ENCODE measurements around the gene GSX2.
A peak's percentile ranks its signal among the peaks of the same experiment; 100 is the strongest.

The GSX2 gene

GRCh38 chr4:54099748-54100574, at the start of gene GSX2:
Gene GSX2, plus strand, starts transcription at chr4:54100163. Its CDS starts 182 bp downstream, at chr4:54100345.
- DNase-seq, result no peak

DNA sequence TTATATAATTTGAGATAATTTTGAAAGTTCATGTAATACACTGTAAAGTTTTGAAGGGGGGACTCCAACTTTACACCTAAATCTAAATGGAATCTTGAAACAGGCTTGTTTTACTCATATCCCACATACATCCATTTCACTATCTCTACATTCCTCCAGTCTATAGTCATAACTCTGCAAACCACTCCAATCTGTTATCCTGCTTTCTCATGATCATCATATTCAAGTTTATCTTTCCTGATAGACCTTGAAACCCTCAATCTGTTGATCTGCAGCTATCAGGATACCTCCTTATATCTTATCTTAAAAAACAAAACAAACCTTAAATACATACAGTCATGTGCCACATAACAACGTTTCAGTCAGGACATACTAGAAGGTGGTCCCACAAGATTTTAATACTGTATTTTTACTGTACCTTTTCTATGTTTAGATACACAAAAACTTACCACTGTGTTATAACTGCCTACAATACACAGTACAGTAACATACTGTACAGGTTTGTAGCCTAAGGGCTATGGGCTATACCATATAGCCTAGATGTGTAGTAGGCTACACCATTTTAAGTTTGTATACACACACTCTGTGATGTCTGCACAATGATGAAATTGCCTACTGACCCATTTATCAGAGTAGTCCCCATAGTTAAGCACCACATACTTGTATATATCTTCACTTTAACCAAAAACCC, 49.6 kb upstream of the GSX2 start:
- DNase-seq, result no peak

GRCh38 chr4:54053322-54053721, 46.6 kb upstream of the GSX2 start:
- peak; percentile 52 to 68 for DNase-seq

- no peak for DNase-seq
Observed at GRCh38 chr4:54054501-54054900, 45.5 kb upstream of the GSX2 start.

GRCh38 chr4:54055494-54055893, 44.5 kb upstream of the GSX2 start:
- no peak for DNase-seq

- no peak for DNase-seq
Observed at GRCh38 chr4:54056360-54056759, 43.6 kb upstream of the GSX2 start.

DNA sequence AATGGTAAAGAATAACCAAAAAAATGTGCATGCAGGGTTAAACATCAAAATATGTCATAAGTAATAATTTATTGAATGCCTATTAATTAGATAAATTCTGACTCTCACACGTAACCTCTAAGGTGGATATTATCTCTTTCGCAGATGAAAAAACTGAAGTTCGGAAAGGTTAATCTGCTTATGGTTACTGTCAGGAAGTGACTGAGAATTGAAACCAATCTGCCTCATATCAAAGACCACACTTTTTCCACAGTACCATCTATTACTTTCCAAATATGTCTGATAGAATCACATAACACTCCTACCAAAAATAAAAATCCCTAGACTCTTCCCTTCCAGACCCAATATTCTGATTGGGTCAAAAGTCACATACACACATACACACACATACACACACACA, 41.8 kb upstream of the GSX2 start:
- DNase-seq, result no peak

- no peak for DNase-seq
Observed at GRCh38 chr4:54060116-54060515, 39.8 kb upstream of the GSX2 start.

- no peak for DNase-seq
Observed at GRCh38 chr4:54061067-54061466, 38.9 kb upstream of the GSX2 start.

DNA sequence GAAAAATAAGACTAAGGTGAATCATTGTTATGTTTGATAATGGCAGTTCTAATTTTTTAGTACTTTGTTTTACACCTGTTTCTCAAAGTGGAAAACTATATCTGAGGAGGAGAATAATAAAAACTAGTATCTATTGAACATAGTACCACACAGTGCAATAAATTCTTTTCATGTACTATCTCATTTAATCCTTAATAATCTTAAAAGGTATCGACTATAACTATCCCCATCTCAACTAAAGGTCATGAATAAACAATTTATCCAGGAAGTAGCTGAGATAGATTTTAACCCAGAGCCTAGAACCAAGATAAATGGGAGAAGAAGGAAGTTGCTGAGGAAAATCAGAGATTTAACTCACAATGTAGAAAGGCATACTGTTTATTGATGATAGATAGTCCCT, 38.1 kb upstream of the GSX2 start:
- DNase-seq, result no peak

DNA sequence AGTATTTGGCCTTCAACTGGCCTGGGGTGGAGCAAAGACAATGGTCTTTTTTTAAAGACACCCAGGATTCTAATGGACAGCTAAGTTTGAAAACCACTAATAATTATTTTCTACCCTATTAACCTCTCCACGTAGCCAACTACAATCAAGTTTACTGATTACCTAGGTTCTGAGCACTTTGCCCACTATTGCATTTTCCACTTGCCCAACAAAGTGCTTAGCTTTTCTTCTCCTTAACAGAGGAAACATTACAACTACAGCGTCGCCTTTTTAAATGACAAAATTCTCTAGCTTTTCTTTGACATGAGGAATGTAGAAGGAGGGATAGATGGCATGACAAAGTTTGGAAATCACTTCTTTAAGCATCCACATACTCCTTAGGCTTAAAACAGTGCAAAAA, 37.6 kb upstream of the GSX2 start:
- DNase-seq, result no peak

DNA sequence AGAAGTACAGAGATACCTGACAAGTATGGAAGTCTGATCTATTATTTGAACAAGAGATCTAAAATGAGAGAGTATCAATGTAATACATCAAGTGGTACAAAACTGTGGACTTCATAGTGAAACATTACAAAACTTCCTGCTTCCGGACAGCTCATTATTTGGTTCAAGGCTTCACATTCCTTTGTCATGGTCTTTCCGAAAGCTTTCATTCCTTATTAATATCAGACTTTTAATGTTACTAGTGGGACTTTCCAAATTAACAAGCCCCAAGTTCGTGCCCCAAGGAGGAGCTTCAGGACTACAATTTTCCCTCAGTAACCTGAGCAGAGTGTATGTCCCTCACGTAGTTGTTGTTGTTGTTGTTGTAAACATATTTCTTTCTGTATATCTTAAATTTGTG, 36.7 kb upstream of the GSX2 start:
- DNase-seq, result peak; percentile 55 to 63

DNA sequence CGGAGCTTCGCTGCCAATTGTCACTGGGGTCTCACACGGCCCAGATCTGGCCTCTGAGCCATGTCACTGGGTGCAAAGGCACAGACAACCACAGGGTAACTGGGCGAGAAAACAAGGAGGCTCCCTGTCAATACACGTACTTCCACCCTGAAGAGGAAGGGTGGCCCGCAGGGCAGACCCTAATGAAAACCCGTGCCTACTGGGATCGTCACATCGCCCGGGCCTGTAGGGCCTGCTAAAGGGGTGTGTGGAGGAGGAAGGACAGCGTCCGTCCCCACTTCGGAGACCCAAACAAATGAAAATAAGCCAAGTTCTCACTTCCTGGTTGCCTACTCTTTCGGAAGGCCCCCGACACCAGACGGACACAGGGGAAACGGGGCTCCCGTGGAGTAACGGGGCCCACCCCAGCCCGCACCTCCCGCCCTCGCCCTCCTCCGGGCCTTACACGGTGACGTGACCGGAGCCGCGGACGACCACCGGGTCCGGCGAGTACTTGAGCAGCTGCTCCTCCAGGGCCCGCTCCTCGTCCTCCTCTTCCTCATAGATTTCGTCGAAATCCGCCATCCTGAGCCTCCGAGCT, 36.1 kb upstream of the GSX2 start:
- peak; percentile 50 to 51 for DNase-seq

DNA sequence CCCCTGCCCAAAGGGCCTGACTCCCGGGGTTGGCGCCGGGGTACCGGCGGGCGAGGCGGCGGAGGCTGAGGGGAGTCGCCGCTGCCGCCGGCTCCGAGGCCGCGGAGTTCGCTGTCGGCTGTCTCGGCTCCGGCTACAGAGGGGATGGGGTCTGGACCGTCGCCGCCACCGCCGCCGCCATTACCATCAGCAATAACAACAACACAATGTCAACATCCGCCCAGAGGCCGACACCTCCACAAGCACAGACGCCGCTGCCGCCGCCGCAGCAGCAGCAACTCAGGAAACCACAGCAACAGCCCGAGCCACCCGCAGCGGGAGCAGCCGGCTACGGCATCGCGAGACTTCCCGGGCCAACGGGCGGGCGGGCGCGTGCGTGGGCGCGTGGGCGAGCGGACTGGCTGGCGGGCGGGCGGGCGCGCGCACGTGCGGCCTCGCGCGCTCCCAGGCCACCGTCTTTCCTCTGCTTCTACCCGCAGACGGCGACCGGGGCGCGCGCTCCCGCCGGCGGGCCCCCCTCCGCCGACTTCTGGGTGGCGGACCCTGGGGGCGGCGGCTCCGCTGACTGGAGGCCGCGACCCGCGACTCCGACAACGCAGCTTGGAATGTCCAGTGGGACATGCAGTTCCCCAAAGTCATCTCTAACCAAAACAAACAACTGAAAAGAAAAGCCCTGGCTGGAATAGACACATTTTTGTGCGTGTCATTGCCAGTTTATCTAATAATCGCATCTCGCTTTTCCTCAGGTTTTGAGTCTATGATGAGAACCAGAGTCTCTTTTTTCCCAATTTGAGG, 35.4 kb upstream of the GSX2 start, which contains the start of gene CHIC2:
Gene CHIC2 (minus strand): TSS at position 289 of the 795 bp plus-strand sequence. CDS start 305 bp downstream, outside the sequence.
- DNase-seq, result peak; percentile 93 to 97

GRCh38 chr4:54065282-54066087, 34.5 kb upstream of the GSX2 start:
- no peak for DNase-seq

DNA sequence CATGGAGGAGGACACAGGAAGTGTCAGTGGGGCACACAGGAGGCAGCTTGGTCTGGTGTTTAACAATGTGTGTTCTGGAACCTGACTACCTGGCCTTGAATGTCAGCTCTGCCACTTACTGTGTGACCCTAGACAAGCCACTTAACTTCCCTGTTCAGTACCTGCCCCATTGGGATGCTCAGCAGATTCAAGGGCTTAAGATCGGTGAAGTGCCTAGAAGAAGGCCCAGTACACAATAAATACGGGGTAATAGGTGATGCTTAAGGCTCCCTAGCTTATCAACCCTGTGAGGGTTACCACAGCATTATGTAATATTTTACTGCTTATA, 33.9 kb upstream of the GSX2 start:
- no peak for DNase-seq

DNA sequence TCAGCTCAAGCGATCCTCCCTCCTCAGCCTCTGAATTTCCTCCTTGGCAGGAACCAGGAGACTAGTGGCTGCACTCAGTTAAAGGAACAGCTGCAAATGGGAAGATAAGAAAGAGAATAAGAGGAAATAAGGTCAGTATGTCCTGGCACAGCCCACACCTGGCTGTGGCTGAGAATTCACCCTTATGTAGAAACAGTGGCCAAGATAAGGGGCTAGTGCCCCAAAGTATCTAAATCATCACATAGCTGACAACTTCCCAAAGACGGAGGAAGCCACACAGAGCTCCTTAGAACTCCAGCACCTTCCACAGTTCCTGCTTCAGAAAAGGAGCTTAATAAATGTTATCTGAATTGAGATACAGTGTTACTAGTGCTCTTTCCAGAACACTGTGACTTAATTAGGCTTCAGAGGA, 33.2 kb upstream of the GSX2 start:
- DNase-seq, result no peak

DNA sequence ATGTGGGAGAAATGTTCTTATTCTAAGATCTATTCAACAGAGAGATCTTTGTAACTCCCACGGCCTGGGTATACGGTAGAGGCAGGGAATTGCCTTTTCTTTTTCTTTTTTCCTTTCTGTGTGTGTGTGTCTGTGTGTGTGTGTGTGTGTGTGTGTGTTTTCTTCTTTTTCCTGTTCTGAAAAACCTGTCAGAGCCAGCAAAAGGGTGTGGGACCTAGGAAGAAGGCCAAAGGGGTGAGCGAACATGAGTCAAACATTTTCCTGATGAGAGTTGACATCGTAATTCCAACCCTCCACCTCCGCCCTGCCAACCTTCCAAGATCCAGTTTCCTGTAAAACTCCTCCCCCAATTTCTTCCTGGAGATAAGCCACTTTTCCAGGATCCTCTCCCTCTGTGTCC, 32.8 kb upstream of the GSX2 start:
- DNase-seq, result no peak

- peak in 1 of 2 donors; percentile 62 for DNase-seq
Observed at GRCh38 chr4:54073271-54073880, 26.6 kb upstream of the GSX2 start.

DNA sequence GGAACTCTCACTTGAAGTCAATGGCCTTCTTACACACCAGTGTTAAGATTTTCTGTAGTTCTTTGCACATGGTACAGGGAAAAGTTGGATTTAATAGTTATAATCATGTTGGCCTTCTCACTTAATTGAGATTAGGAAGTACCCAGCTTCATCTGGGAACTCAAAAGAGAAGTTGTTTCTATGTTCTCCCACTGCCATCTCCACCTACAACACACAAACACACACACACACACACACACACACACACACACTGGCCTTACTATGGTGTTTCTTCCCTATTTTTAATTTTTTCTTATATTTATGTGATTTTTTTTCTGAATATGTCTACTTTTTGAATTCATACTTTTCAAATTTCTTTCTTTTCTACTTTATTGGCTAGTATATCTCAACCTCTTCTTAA, 25.6 kb upstream of the GSX2 start:
- DNase-seq, result peak; percentile 51 to 62

- no peak for DNase-seq
Observed at GRCh38 chr4:54076673-54077072, 23.3 kb upstream of the GSX2 start.

DNA sequence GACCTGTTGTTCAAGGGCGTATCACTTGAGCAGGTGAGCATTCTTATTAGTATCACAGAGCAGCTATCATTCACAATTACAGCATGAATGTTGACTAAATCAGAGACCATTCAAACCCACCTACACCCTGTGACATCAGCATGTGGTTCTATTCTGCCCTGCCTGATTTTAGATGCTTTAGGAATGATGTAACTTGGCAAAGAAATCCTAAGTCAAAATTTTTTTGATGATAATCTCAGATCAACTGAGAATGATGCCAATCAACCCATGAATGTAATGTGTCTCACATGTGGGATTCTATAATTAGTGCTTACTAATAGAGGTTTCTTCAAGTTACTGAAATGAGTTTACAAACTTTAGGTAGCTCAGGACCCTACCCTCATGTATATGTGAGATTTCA, 22.2 kb upstream of the GSX2 start:
- DNase-seq, result peak in 1 of 2 donors; percentile 12

All from inflammatory macrophage treated with lipopolysaccharide for 1 hour (primary cell).